GM20431 (cell line): ENCODE measurements around the gene DAZAP2.
"Not testable (repeated sequence)": the region's sequence is repeated elsewhere in the genome, so short reads cannot be mapped to it uniquely, and the experiment has no call there.

Experiments used
- in situ Hi-C: fragments of 300-500 bp; cut with MseI, MboI; formaldehyde crosslinking; loops from one replicate; pipeline ENCODE4 v1.15.0; 2020; ENCODE audit warnings: low sequenced_read_pairs; ENCODE audit not compliant: unreplicated experiment

Gene DAZAP2

DNA sequence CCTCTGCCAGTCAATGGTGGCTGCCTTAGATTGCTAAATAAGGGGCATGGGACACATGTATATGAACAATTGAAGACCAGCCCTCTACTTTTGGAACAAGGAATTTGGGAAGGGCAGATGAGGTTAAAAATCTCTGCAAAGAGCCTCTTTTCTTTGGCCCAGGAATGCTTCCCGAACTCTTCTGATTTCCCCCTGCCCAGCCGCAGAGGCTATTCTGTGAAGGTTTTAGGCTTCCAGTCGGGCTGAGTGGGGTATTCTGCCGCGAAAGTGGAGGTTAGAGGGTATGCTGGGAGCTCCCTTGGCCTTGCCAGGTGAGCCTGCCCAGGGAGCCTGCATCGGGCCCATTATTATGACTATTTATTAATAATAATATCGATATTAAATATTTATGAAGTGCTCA, 22.0 kb upstream of the DAZAP2 start:
- in situ Hi-C loops, result no loop called here

DNA sequence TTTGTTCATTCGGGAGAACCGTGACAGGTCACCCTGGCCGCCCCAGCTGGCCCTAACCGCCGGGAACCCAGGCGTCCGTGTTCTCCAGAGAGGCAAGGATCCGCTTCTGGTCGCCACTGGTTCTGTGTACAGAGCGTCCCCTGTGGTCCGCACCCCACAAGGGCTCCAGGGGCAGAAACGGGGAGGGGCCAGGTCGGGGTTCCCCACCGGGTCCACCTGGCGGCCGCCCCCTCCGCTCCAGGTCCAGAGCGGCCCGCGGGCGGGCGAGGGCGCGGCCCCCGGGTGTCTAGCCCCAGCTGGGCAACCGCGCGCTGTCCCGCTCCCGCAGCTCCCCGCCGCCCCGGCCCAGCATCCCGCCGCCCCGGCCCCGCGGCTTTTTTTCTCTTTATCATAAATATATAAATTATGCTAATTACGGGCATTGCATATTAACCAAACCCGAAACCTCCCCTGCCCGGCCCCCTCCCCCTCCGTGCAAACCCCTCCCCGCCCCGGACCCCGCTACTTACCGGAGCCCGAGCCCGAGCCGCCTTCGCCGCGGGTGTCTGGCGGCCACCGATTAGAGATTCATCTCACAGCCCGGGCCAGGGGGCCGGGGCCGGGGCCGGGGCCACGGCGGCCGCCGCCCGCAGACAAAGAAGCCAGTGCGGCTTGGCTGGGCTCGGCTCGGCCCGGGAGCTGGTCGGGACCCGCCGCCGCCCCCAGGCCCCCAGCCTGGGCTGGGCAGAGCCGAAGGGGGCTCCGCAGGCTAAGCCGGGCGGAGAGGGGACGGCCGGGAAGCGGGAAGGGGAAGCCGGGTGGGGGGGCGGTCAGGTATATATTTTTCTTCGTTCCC, 21.3 kb upstream of the DAZAP2 start:
- in situ Hi-C loops, result no loop called here

DNA sequence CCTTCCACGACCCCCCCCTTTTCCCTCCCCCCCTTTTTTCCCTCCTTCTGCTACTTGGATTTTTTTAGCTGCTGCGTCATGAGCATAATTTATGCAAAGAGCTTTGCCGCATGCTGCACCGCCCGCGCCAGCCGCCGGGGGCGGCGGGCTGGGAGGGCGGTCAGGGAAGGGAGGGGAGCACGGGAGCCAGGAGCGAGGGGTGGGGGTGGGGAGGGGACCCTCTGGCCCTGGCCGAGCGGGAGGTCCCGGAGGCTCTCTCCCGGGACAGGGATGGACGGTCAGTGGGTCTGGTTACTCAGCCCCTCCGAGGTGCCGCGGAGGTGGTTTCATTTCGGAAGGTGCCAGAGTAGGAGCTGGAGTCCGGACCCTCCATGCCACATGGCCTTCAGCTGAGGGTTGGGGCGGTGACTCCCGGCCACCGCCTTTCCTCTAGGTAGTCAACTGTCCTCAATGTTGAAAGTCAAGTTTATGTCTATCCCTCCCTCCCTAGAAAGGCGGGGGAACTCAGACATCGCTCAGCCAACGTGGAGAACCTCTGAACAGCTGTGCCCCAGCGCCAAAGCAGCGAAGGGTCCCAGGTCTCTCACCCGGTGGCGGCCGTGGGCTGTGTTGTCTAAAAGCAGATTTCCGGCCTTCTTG, 20.5 kb upstream of the DAZAP2 start, which contains the start of gene POU6F1:
TSS of gene POU6F1 (minus strand) at position 95 of the 639 bp plus-strand sequence. CDS start 11,226 bp downstream, outside the sequence.
- in situ Hi-C loops, result no loop called here

DNA sequence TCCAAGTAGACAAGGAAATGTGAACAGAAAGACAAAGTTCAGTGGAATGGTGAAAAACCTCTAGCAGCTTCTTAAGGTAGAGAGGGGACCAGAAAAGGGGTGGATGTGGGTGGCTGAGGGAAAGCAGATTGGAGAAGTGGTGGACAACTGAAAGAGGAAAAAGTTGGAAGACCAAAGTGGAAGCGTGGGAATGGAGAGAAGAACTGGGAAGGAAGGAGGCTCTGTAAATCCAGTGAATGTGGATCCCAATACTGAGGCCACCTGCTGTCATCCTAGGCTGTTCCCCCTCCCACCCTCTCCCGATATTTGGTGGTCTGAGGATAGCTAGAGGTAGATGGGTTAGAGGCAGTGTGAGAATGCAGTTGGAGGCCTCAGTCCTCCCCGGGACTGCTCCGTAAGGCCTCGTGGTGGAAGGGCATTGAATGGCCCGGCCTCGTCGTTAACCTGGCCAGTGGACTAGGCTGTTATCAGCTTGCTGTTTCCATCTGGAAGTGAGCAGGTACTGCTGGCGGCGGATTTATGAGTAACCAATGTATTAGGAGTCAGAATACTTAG, 19.9 kb upstream of the DAZAP2 start:
- in situ Hi-C loops, result no loop called here

DNA sequence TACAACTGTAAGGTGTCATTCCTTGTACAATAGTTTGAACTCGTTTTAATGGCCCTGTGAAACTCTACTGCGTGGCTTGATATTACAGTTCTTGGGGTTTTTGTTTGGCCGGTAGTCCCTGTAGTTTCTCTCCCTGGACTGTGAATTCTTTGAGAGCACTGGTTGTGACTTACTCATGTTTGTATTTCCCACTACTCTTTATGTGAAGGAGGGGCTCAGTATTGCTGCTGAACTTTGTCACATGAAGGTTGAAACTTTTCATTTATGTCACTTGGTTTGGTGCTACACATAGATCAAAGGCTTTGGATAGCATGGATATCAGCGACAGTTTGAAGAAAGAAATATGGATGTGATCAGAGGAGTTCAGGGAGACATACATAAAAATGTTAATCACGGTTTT, 19.3 kb upstream of the DAZAP2 start:
- in situ Hi-C loops, result no loop called here

DNA sequence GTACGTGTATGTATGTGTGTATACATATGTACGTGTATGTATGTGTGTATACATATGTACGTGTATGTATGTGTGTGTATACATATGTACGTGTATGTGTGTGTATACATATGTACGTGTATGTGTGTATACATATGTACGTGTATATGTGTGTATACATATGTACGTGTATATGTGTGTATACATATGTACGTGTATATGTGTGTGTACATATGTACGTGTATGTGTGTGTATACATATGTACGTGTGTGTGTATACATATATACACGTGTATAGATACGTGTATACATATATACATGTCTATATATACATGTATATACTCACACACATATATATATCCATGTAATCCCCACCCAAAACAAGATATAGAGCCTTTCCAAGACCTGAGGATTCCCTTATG, 18.8 kb upstream of the DAZAP2 start:
- in situ Hi-C loops, result not testable (repeated sequence)

DNA sequence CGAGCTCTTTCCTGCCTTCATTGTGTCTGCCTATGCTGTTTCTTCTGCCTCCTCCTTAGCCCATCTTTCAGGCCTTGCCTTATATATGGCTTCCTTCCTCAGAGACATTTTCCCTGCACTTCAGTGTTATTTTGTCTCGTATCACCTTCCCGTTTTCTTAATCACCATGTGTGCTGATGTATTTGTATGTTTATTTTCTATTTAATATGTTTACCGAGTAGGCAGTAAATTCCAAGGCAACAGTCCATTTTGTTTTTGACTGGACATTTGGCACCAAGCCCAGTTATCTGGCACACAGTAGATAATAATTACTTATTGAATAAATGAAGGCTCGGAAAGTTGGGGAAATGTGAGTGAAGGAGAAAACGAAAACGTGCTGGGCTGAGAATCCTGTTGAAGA, 16.2 kb upstream of the DAZAP2 start:
- in situ Hi-C loops, result no loop called here

DNA sequence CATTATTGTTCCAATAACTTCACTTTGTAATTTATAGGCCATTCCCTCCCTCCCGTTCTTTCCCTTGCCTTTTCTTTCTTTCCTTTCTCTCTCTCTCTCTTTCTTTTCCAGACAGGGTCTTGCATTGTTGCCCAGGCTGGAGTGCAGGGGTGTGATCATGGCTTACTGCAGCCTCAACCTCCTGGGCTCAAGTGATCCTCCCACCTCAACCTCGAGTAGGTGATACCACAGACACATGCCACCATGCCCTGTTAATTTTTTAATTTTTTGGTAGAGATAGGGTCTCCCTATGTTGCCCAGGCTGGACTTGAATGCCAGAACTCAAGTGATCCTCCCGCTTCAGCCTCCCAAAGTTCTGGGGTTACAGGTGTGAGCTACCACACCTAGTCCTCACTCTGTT, 14.0 kb upstream of the DAZAP2 start:
- in situ Hi-C loops, result no loop called here

DNA sequence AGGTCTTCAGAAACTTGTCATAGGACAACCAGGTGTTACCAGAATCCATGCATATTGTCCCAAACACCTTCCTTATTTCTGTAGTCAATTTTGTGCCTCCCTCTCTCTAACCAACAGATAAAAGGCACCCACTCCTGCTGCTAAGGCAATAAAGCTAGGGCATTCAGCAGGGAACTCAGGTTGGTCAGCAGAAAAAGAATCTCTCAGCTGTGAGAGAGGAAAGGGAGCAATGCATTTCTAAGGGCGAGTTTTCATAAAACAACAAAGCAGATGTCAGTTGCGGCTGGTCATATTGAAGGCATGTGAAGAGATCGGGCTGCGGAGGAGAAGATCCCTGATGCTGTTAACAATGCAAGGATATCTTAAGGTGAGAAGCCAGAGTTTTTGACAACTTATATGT, 13.4 kb upstream of the DAZAP2 start:
- in situ Hi-C loops, result no loop called here

DNA sequence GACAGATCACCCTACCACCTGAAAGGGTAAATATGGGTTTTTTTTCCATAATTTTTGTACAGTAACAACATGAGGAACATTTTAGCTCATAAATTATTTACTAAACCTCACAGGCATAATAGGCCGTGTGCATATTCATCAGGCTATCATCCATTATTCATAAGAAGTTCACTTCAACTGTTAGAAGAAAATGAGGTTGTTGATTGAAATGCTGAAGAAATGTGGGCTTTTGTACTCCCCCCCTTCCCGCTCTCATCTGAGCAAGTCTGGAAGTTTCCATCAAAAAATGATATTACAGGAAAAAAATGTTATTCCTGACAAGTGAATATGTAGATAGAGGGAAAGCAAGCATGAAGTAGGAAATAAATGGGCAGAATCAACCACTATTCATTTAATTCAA, 12.9 kb upstream of the DAZAP2 start:
- in situ Hi-C loops, result no loop called here

DNA sequence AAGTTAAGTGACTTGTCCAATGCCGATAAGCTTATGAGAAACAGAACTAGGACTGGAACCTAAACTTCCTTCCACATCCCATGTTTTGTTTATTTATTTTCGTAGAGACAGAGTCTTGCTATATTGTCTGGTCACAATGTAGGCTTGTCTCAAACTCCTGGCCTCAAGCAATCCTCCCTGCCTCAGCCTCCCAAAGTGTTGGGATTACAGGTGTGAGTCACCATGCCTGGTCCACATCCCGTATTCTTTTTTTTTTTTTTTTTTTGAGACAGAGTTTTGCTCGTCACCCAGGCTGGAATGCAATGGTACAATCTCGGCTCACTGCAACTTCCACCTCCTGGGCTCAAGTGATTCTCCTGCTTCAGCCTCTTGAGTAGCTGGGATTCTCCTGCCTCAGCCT, 11.5 kb upstream of the DAZAP2 start:
- in situ Hi-C loops, result not testable (repeated sequence)

DNA sequence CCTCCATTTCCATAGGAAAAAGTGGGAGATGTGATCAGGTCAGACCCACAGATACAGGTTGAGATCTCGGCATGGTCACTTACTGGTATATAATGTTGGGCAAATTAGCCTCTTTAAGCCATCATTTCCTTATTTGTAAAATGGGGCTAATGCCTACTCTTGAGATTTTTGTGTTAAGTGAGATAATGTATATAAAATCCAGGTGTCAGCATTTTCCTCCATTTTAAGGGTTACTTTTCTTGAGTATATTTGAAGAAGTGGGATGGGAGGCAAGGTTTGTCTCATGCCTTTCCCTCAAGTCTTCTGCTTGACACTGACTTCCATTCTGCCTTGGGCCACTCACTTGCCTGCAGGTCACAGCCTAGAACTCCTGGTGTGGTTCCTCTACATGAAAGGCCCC, 10.7 kb upstream of the DAZAP2 start:
- in situ Hi-C loops, result no loop called here

DNA sequence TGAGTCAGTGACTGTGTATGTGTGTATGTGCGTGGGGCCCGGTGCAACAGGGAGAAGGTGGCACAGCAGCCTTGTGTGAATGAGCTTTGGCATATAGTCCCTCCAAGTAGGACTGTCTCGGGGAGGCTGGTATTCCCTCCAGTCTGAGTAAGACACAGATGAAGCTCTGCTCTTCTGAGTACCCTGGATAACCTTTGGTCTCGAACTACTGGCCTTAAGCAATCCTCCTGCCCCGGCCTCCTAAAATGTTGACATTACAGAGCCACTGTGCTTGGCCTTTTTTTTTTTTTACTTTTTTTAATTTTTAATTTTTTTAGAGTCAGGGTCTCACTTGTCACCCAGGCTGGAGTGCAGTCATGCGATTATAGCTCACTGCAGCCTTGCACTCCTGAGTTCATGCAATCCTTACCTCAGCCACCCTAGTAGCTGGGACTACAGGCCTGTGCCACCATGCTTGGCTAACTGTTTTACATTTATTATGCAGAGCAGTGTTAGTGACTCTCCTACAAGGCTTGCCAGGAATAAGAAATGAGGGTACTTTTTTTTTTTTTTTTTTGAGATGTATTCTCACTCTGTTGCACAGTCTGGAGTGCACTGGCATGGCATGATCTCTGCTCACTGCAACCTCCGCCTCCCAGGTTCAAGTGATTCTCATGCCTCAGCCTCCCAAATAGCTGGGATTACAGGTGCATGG, 9.4 kb upstream of the DAZAP2 start:
- in situ Hi-C loops, result no loop called here

DNA sequence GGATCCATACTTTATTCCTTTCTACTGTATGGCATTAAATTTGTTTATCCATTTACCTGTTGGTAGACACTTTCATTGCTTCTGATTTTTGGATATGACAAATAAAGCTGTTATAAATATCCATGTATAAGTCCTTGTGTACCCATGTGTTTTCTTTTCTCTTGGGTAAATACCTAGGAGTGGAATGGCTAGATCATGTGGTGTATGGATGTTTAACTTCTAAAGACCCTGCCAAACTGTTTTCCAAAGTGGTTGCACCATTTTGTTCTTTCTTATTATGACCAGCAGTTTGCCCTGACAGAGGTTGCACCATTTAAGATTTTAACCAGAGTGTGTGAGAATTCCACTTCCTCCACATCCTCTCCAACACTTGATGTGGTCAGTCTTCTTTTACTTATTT, 6.0 kb upstream of the DAZAP2 start:
- in situ Hi-C loops, result no loop called here

DNA sequence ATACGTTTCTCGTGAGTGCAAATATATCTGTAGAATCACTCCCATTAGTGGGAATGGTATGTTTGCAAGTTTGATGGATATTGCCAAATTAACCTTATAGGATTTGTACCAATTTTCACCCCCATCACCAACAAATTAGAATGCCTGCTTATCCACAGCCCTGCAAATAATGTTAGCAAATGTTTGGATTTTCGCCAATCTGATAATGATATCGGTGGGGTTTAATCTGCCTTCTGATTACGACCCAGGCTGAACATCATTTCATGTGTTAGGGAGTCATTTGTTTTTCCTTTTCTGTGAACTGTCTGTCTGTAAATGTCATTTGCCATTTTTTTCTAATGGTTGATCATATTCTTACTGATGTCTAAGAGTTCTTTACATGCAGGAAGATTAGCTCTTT, 4.1 kb upstream of the DAZAP2 start:
- in situ Hi-C loops, result no loop called here

DNA sequence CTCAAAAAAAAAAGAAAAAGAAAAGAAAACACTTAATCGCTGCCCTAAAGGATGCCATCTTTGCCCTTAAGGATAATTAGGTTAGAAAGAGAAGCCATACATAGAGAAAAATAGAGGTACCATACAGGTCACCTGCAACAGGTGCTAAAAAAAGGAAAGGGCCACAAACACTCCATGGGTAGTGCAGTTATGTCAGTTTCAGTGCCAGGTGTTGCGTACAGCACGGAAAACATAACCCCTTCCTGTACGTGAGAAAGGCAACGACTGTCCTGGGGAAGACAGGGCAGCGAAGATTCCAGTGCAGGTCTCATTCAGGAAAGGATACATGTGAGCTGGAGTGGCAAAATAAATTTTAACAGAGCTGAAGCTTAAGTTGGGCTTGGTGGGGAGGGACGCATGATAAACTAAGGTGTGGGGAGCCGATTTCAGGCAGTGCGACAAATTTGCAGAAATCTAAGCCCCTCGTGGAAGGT, 553 bp upstream of the DAZAP2 start:
- in situ Hi-C loops, result no loop called here

DNA sequence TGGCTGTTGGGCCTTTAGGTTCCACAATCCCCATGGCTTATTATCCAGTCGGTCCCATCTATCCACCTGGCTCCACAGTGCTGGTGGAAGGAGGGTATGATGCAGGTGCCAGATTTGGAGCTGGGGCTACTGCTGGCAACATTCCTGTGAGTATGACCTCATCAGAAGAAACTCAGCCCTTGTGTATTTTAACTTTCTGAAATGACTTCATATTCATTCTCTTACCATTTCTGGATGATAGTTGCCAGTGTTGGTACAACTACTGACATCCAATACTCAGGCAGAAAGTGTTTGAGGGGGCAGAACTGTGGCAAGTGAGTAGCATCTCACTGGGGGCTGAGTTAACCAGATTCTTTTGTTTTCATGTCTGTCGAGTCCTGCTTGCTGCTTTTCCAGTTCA, 2.3 kb downstream of the DAZAP2 start:
- in situ Hi-C loops, result no loop called here

DNA sequence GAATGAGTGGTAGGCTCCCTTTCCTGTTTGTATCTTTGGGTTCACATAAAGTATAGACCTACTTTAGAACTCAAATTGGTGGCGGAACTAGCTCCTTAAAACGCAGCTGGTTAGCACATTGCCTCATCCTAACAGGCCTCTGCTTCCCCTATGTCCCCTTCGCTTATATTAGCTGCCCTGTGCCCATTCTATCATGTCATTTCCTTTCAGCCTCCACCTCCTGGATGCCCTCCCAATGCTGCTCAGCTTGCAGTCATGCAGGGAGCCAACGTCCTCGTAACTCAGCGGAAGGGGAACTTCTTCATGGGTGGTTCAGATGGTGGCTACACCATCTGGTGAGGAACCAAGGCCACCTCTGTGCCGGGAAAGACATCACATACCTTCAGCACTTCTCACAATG, 3.5 kb downstream of the DAZAP2 start:
- in situ Hi-C loops, result no loop called here

DNA sequence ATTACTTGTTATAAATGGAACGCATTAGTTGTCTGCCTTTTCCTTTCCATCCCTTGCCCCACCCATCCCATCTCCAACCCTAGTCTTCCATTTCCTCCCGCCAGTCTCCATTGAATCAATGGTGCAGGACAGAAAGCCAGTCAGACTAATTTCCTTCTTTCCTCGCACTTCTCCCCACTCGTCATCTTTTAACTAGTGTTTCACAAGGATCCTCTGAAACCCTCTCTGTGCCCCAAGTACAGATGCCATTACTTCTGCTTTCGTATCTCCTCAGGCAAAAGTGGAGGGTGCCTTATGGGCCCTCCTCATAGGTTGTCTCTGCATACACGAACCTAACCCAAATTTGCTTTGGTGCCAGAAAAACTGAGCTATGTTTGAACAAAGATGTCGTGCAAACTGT, 4.2 kb downstream of the DAZAP2 start:
- in situ Hi-C loops, result no loop called here

DNA sequence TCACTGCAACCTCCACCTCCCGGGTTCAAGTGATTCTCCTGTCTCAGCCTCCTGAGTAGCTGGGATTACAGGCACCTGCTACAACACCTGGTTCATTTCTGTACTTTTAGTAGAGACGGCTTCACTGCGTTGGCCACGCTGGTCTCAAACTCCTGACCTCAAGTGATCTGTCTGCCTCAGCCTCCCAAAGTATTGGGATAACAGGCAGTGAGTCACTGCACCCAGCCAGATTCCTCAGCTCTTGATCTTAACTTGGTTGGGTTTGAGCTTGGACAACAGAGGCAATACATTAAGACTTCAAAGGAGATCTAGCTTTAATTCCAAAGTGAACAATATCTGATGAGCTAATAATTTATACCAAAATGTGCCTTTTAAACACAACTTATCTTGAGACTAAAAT, 5.6 kb downstream of the DAZAP2 start:
- in situ Hi-C loops, result no loop called here
